ENCODE results near the gene EXOC4.

DNA sequence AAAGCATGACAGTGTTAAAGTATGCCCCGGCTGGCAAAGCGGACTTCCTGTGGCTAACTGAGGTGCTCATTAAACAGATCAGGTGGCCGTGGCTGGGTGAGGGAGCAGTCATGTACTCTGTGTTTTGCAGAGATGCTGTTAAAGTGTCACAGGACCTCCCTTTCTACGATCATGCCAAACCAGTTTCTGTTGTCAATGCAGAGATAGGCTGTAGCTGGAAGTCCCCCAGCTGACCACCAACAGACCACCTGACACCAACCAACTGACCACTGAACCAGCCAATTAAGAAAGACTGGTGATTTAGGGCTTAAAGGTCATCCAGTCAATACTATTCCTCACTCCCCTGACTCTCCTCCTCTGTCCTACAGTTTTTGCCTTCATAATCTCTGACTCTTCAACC, 443.2 kb downstream of the EXOC4 start:
- TF ChIP-seq ZNF701 (tag by site-specific recombination; IDR thresholded peaks at IDR 0.05) (no peak), ZBTB11 (tag by site-specific recombination; conservative IDR thresholded peaks at IDR 0.05; ENCODE audit: low read depth) (no peak), ZBTB1 (tag by site-specific recombination; IDR thresholded peaks at IDR 0.05) (no peak), ZNF335 (tag by site-specific recombination; conservative IDR thresholded peaks at IDR 0.05) (no peak), ZNF140 (tag by site-specific recombination; IDR thresholded peaks at IDR 0.05) (no peak)
- TF ChIP-seq, protein P1, sequence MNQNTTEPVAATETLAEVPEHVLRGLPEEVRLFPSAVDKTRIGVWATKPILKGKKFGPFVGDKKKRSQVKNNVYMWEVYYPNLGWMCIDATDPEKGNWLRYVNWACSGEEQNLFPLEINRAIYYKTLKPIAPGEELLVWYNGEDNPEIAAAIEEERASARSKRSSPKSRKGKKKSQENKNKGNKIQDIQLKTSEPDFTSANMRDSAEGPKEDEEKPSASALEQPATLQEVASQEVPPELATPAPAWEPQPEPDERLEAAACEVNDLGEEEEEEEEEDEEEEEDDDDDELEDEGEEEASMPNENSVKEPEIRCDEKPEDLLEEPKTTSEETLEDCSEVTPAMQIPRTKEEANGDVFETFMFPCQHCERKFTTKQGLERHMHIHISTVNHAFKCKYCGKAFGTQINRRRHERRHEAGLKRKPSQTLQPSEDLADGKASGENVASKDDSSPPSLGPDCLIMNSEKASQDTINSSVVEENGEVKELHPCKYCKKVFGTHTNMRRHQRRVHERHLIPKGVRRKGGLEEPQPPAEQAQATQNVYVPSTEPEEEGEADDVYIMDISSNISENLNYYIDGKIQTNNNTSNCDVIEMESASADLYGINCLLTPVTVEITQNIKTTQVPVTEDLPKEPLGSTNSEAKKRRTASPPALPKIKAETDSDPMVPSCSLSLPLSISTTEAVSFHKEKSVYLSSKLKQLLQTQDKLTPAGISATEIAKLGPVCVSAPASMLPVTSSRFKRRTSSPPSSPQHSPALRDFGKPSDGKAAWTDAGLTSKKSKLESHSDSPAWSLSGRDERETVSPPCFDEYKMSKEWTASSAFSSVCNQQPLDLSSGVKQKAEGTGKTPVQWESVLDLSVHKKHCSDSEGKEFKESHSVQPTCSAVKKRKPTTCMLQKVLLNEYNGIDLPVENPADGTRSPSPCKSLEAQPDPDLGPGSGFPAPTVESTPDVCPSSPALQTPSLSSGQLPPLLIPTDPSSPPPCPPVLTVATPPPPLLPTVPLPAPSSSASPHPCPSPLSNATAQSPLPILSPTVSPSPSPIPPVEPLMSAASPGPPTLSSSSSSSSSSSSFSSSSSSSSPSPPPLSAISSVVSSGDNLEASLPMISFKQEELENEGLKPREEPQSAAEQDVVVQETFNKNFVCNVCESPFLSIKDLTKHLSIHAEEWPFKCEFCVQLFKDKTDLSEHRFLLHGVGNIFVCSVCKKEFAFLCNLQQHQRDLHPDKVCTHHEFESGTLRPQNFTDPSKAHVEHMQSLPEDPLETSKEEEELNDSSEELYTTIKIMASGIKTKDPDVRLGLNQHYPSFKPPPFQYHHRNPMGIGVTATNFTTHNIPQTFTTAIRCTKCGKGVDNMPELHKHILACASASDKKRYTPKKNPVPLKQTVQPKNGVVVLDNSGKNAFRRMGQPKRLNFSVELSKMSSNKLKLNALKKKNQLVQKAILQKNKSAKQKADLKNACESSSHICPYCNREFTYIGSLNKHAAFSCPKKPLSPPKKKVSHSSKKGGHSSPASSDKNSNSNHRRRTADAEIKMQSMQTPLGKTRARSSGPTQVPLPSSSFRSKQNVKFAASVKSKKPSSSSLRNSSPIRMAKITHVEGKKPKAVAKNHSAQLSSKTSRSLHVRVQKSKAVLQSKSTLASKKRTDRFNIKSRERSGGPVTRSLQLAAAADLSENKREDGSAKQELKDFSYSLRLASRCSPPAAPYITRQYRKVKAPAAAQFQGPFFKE (tag by site-specific recombination; IDR thresholded peaks at IDR 0.05; ENCODE audit: borderline replicate concordance): no peak
